Cerebellar cortex (tissue), 1 donor: ENCODE measurements around the gene ZNF488.
A peak's percentile ranks its signal among the peaks of the same experiment; 100 is the strongest.

ENCODE experiments used
- DNase-seq: peaks from one replicate; pipeline ENCODE4 v3.0.0-alpha.2; 2015; ENCODE audit warnings: low spot score

The ZNF488 gene

DNA sequence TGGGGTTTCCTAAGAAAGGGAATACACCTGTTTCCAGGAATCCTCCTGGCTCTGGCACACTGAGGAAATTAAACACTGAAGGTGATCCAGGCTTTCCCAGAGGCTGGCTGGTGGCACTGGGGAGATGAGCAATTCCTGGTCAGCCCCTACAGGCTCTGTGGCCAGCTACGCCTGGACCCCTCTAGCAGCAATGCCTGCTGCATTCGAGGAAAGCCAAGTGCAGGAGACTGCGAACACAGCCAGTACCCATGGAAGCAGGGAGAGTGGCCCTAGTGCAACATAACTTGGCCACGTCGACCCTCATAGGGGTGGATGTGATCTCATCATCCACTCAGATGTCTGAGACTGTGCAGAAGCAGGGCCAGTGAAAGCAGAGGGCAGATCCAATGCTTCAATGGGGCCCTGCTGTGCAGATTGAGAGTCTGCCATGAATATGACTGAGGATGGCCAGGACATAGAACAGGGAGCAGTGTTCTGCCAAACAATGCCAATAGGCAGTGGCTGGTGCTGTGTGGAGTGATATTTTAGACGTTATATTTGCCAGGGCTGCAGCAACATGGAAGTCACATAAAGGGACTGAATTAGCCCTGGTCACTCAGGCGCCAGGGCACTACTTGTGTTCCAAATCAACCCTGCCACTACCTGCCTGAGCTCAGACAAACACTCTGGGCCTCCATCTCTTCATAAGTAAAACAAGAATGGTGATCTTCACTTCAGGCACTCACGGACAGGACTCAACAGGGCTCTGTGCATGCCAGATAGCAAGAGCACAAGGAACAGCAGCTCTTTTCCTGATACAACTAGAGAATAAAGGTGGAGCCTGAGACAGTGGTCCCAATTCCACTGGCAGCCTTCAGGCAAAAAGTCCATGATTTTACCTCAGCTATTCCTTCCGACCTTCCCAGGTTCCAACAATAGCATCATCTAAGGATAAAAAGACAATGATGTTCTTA lies 2.4 kb downstream of the ZNF488 start:
- DNase-seq, result peak; percentile 81

DNA sequence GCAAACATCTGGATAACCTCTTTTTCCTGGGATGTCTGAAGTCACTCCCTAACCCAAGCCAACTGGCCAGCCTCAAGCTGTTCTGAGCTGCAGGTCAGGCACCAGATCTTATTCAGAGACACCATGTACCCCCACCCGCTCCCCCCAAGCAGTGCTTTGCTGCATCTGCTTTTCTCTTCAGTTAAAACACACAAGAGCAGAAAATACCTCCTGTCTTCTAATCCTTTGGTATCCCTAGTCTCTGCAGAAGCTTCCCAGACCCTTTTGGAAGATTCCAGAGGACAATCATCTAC lies 3.0 kb downstream of the ZNF488 start:
- DNase-seq, result no peak

DNA sequence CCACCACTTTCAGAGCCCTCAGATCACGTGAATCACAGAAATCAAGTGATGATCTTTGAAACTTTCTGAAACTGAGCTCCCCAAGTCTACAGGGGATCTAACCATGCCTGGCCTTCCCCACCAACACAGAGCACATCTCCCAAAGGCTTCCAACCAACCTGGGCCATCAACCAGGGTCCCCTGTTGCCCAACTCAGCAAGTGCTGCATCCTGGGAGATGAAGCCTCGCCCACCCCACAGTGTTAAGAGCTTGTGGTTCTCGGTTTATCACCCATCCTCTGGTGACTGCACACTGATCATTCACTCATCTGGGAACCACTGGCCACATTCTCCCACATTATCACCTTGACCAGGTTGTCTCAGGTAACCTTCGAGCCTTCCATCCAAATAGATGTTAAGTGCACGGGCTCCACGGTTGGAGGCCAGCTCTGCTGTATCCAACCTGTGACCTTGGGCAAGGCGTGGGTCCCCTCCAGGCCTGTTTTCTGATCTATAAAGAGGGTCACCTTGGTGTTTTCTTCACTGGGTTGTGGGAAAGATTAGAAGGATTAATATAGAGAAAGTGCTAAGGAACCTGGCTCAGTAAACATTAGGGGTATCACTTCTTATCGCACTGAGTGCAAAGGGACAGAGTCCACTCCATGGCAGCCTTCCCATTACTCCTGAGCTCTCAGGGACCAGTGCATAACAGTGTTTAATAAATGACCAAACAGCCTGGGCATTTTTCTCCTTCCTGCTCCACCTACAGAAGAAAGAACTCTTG lies 3.6 kb downstream of the ZNF488 start:
- DNase-seq, result no peak

DNA sequence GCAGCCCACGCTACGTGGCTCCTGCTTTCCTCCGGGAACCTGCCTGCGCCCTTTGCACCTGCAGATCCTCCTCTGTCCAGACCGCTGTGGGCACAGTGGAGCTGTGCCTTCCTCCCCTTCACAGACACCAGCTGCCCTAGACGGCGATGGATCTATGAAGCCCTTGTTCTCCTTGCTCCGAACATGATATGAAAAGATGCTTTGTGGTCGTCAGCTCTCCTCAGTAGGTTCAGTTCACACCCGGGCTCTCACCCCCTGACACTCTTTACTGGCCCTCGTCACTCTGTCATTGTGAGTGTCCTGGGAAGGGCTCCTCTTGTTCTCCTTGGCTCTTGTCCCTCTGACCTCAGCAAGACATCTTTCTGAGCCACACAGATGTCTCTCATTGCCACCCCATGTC lies 4.2 kb downstream of the ZNF488 start:
- DNase-seq, result no peak

DNA sequence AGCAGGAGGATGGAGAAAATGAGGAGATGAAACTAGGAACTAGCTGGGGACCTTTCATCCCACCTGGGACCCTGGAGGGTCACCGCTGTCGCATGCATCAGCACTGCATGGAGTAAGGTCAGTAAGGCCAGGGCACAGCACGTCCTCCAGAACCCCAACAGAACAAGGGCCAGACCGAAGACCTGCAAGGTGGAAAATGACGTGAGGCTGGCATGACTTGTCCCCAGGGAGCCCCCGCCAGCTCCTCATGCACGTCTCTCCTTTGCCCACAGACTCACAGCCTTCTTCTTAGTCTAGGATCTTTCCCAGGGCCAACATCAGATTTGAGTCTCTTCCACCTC lies 4.7 kb downstream of the ZNF488 start:
- no peak for DNase-seq

DNA sequence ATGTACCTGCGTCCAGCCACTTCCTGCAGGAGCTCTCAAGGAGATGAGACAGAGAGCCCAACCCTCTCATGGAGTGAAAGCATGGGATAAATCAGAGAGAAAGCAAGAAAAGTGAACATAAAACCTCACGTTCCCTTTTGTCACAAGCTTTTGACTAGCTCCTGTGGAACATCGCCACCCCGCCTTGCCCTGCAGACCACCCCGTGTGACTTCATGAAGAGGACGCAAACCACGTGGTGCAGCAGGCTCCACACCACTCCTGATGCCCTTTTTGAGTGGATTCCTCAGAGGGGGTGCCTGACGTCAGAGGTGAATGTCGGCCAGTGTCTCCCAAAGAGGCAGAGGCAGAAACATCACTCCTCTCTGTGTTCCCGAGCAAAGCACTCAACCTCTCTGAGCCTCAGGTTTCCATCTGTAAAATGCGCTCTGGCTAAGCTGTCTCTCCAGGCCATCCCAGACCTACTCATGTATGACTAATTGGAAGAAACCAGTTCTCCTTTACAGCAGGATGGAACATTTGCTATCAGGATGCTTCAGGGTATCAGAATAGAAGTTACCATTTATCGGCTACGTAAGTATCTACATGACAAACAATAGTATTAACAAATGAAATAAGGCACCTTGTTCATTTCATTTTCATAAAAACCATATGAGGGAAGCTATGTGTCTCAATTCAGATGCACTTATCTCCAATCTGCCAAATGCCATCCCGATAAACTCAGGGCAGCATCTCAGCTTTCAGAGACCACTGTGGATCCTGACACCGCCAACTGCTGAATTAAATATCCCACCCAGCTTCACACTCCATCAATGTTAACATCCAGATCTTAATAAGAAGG lies 5.3 kb downstream of the ZNF488 start:
- no peak for DNase-seq

DNA sequence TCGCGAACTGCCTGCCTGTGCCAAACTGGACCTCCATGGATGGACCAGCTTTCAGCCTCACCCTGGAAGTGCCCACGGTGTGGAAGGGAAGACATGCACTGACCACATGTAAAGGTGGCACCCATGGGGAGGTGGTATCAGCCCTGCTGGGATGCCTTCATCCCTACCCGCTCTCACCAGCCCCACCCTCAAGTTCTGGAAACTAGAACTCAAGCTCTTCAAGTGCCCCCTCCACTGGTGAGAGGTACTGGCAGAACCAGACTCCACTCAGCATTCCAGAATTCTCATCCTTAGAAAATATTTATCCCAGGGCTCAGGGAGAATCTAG lies 5.9 kb downstream of the ZNF488 start:
- no peak for DNase-seq

DNA sequence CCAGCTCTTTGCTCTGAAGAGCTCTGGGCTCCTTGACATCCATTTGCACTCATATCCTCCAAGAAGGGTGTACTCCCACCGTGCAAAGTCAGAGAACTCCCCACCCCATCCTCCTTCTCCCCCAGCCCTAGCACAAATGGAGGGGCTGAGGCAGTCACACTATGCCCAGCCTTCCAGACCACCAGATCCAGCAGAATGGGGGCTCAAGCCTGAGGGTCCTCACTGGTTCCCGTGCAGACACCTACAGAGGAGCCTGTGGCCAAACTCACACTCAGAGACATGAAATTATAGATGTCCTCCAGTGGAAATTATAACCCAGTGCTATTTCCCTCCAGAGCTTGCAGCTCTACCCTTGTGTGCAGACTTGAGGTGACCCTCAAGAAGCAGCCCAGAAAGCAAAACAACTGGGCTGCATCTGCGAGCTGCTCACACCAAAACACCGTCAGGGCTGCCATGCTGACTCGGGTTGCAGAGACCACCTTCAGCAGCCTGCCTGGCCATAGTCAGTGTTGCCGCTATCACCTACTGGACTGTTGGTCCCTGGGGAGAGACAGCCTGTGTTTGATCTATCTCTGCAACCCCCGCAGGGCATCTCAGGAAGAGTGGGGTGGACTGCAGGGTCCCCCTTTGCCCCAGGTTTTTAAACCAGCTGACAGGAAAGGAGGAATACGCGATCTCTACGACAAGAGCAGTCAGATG lies 7.4 kb downstream of the ZNF488 start:
- DNase-seq, result no peak

DNA sequence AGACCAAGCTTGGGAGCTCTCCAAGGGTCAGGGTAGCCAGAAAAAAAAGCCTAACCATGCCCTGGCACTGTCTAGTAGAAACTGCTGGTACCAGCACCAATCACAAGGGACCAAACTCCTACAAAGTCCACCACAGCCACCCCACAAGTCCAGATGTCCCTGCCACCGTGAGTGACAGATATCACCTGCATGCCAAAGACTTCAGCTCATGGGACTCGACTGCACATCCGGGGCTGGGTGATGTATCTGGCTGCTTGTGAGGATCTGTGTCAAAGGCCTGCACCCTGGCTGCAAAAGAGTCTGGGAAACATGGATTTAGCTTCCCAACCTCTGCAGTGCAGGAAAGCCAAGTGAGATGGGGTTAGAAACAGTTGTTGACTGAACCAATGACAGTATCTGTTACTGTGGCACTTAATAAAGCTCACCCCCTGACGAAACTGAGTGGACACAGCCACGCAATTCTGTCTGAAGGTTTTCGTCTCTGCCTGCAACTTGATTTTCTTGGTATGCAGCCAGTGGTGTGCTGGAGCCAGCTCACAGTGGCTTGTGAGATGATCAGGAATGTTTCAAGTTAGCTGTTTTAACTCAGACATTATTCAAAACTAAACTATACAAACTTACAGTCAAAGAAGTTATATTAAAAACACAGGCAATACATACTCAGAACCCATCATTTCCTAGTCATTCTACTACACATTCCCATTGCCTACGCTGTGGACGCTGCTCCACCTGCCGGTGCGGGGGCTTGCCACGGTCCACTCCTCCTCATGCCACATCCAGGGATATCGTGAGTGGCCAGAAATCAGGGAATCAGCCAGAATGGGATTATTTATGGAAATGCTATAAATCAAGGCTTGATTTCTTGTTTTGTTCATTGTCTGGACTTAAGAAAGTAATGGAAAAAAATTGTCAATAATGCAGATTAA lies 9.2 kb downstream of the ZNF488 start:
- DNase-seq, result no peak

DNA sequence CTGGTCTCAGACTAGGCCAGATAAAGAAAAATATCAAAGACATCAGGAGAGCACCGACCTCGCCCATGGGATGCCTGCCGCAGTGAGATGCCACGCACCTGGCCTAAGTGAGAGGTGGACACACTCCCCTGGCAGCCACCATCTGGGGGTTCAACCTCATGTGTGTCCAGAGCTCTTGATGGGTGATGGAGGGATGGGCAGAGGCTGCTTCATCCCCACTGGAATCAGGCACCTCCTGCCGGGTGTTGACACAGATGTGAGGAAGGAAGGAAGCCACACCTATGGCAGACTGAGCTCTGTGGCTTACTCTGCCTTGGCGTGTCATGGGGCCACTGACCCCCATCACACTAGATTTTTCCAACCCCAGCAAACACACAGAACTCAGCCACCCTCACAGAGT lies 11.4 kb downstream of the ZNF488 start:
- DNase-seq, result no peak

DNA sequence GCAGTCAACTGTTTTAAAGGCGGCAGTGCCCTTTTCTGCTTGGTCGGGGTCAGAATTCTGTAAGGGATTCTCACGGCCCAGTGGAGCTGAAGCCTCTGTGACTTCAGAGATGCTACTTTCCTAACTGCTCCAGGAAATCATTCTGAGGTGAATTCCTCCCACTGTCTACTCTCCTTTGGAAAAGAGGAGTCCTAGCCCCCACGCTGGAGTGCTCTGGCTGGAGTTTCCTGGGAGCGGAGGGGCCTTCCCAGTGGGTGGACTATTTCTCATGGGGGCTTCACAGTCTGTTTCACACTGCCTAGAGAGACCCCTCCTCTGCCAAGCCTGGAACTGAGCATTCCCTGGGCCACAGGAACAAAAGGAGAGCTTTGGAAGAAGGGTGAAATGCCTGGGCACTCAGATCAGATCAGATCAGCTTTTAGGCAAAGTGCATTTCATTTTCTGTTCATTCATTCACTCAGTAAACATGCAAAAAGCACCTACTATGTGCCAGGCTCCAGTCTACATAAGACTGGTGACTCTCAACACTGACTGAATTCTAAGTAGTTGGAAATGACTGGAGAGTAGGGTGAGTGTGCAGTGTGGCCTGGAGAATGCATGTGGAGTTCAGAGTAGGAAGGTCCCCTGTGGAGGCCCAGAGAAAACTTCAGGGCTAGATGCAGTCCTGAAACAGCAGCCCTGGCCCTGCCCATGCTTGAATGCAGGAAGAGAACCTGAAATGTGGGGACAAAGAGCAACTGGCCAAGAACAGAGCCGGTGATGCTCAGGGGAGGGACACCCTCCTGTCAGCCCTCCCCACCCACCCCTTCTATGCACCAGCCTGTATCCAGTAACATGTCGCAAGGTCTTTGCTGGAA lies 12.2 kb downstream of the ZNF488 start:
- DNase-seq, result no peak

DNA sequence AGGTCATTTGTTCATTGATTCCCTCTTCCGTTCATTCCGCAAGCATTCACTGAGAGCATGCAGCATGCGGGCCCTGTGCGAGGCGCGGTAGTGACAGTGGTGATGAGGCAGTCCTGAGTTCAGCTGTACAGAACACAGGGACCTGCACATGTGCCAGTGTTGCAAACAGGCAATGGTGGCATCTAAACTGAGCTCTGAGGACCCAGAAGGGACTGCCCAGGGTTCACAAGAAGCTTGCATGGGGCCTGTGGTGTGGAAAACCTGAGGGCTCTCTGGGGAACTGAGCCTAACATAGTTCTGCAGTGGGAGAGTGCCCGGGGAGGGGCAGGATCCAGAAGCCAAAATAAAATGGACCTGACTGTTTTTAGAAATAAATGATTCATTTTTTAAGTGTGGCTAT lies 13.2 kb downstream of the ZNF488 start:
- DNase-seq, result no peak

DNA sequence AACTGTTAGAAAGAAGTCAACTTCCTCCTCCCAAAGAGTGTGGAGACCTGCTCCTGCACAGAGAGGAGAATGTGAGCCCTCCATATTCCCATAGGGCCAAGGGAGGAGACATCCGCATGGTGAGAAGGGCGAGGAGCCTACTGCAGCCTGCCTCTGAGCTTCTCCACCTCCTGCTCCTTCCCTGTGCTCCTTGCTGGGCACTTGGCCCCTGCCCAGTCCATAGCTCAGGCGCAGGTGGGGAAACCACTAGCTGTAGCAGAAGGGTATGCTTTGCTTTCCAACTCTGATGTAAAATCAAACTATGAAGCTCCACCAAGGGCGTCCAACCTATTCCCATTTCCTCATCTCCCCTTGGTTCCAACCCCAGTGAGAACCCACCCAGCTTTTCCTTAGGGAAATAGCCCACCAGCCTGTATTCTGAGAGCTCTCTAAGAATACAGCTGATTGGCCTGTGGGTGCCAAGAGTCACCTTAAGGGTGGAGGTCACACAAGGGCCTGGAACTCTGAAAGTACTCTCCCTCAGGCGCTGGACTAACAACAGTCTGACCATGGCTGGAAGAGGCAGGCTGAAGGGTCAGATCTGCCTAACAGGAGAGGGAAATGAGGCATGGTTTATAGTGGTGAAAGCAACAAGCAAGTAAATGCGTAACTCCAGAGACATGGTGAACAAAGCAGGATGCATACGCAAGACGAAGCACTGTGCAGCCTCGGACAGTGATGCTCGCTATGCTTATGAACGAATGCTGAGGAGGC lies 13.9 kb downstream of the ZNF488 start:
- no peak for DNase-seq

DNA sequence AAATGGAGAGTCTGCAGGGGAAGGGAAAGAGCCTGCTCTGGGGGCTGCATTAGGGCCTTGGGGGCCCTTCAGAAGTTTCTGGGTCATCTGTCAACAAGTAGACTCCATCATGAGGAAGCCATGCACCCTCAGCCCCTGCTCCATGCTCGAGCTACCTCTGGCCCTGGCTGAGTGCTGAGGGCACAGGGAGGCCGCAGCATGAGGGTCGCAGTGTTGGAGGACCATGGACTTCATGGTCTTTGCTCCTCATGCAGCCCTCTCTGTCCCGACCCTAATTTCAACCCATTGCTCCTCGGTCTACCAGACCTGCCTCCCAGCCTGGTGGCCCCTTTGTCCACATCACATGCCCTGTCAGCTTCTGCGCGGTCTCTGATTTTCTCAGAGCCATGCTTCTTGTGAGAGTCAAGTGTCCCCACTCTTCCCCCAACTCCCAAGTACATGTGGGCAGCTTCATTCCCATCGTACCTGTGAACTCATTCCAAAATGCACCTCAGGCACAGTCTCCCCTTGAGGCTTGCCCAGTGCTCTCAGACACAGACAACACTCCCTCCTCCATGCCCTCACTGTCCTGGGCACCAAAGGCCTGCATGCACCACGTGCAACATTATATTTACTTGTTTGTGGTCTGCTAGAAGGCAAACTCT lies 14.7 kb downstream of the ZNF488 start:
- DNase-seq, result no peak

DNA sequence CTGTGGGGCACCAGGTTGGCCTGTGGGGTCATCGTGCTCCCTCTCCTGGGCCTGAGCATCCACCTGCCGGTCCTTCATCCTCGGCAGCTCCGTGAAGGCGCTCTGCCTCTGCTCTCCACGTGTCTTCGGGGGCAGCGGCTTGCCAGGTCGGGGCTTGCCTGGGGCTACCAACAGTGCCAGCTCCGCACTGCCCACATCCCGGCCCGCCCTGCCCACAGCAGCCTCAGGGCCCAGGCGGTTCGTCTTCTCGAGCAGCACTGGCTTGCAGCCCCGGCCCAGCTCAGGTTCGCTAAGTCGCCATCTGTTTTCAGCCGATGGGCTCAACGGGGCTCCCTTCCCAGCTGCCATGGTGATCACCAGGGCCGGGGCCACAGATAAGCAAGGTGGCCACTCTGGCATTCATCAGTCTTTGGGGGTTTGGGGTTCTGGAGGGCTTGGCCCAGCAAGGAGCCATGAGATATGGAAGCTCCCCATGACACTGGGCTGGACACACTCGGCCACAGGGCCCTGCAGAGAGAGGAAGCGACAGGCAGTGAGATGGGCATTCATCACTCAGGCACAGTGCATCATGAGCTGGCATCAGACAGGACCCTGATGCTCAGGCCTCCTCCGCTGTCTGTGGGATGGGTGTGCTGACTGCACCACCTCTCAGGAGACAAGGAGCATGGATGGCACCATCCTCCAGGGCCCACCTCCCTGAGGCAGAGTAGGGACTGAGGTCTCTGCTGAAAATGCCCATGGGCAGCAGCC lies 15.5 kb downstream of the ZNF488 start:
- DNase-seq, result peak; percentile 44

DNA sequence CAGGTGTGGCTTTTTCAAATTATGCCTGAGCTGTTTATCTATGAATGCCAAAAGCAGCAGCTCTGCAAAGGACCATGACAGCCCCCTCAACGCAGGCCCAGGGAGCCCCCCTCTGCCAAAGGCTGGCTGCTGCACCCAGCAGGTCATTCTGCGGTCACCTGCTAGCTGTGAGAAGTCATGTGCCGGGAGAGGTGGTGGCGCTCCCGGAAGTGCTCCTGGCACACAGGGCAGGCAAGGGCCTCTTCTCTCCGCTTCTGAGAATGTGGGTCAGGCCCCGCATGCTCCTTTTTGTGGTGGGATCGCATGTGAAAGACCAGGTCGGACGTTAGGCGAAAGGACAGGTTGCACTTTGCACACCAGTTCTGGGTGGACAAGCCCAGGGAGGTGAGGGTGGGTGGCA lies 16.4 kb downstream of the ZNF488 start:
- DNase-seq, result no peak

DNA sequence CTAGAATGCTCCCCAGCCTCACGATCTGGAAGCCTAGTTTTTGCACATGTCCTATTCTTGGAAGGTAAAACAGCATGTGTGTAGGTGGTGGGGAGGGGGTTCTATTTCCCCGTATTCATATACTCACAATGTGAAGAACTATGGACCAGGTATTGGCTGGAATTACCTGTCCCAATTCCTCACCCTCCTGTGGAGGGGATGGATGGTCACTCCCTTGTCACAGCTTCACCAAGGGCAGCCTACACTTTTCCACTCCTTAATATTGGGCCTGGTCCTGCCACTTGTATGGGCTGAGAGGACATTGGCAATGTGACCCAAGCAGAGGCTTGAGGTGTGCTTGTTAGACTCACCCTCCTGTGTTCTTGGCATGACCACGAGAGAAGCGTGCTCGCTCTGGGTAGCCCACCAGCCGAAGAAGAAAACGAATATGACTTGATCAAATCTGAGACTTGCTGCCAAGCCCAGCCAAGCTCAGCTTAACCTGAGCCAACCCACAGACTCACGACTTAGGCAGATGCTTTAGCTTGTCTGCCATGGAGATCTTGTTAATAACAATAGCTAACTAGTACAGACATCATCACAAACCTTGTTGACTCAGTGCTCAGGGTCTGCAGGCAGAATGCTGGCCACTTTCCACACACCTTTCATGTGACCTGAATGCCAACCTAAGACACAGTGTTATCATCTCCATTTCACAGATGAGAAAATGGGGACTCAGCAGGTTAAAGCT lies 17.2 kb downstream of the ZNF488 start:
- DNase-seq, result no peak
